Caco-2 (cell line): Measurements from ENCODE around the gene RSPH4A. TPM values are rescaled to one million over a fixed set of nuclear protein-coding genes. Genes with fewer than 3 reads are reported as not detected.

ENCODE experiments used
- BruUV-seq: library from RNA; stranded (reverse); fragments of 400-500 nt; replicated peaks from 2 replicates; lab custom pipeline; 2021; lab: Mats Ljungman, UMichigan
- CTCF ChIA-PET: fragments of 300-600 bp; sonication (Branson Sonifier 250); formaldehyde crosslinking; loops from one replicate; lab custom pipeline; 2022; ENCODE audit warnings: antibody characterized with exemption; lab: Charles Lee
- POLR2A ChIA-PET: fragments of 300-600 bp; sonication (Branson Sonifier 250); formaldehyde crosslinking; loops from one replicate; lab custom pipeline; 2022; ENCODE audit warnings: antibody characterized with exemption; lab: Charles Lee
- DNase-seq, 2 experiments: peaks; one replicate each; pipeline versions ENCODE4 v3.0.0 to v3.0.0-alpha.2; 2020 to 2022
- H3K27me3 ChIP-seq: replicated peaks from 2 replicates; pipeline ENCODE4 v1.6.0; 2011; ENCODE audit warnings: low read length; ENCODE audit not compliant: control insufficient read depth, insufficient read depth
- H3K36me3 ChIP-seq: 2 replicates; pipeline ENCODE4 v1.5.1; 2011; ENCODE audit warnings: low read length; ENCODE audit not compliant: control insufficient read depth, insufficient read depth
- H3K4me1 ChIP-seq: fragments of 250-450 bp; sonication (Bioruptor Pico); 2 replicates; pipeline ENCODE4 v1.5.1; 2020; ENCODE audit warnings: mild to moderate bottlenecking
- H3K4me3 ChIP-seq: 2 replicates; pipeline ENCODE4 v1.5.1; 2011; ENCODE audit warnings: low read depth, mild to moderate bottlenecking, control low read depth, low read length
- H3K9me3 ChIP-seq: fragments of 250-450 bp; sonication (Bioruptor Pico); 2 replicates; pipeline ENCODE4 v1.5.1; 2020; ENCODE audit warnings: mild to moderate bottlenecking, moderate library complexity
- H3K27ac Mint-ChIP-seq: one replicate; pipeline ENCODE4 v1.8.0; 2022; ENCODE audit warnings: mixed read lengths; ENCODE audit not compliant: unreplicated experiment
- H3K27me3 Mint-ChIP-seq: one replicate; pipeline ENCODE4 v1.8.0; 2022; ENCODE audit warnings: mixed read lengths; ENCODE audit not compliant: insufficient read depth, unreplicated experiment
- H3K36me3 Mint-ChIP-seq: one replicate; pipeline ENCODE4 v1.8.0; 2022; ENCODE audit warnings: mild to moderate bottlenecking, mixed read lengths; ENCODE audit not compliant: insufficient read depth, unreplicated experiment
- H3K4me1 Mint-ChIP-seq: one replicate; pipeline ENCODE4 v1.8.0; 2022; ENCODE audit warnings: low read depth, mixed read lengths; ENCODE audit not compliant: unreplicated experiment
- H3K4me3 Mint-ChIP-seq: one replicate; pipeline ENCODE4 v1.8.0; 2022; ENCODE audit warnings: mild to moderate bottlenecking, moderate library complexity, mixed read lengths; ENCODE audit not compliant: unreplicated experiment
- H3K9me3 Mint-ChIP-seq: one replicate; pipeline ENCODE4 v1.8.0; 2022; ENCODE audit warnings: mixed read lengths; ENCODE audit not compliant: unreplicated experiment
- intact Hi-C: fragments of 100-400 bp; cut with micrococcal nuclease; formaldehyde crosslinking; loops from one replicate; pipeline ENCODE4 v1.10.0; 2022; ENCODE audit not compliant: unreplicated experiment
- total RNA-seq: library from RNA; stranded (reverse); gene quantifications from 2 replicates; pipeline ENCODE4 v1.2.3, GENCODE V29; 2022
- TF ChIP-seq, protein P1 (sequence below), 2 experiments: fragments of 200-600 bp in 1 of 2; IDR thresholded peaks; 1 replicate in 1 of 2; 2 replicates in 1 of 2; pipeline versions ENCODE4 v1.5.1 to v1.8.0; 2011 to 2022; ENCODE audit warnings: antibody characterized with exemption in 1 of 2, control low read depth in 1 of 2, inconsistent platforms in 1 of 2, low read depth in 1 of 2, low read length in 1 of 2, mild to moderate bottlenecking in 1 of 2, moderate library complexity in 1 of 2; ENCODE audit not compliant: insufficient read depth in 1 of 2, severe bottlenecking in 1 of 2, unreplicated experiment in 1 of 2

Gene RSPH4A
- total RNA-seq, 1 experiment from 2014 or later = 0.20 TPM

GRCh38 chr6:116605935-116606334 is 10.3 kb upstream of the RSPH4A start:
- intact Hi-C loops = no loop called here
- no peak overlapping the region for H3K27ac Mint-ChIP-seq
- H3K36me3 Mint-ChIP-seq = no peaks in the 10 kb centered on the region
- H3K9me3 ChIP-seq = peaks cover 3% of the 10 kb centered on the region; the same call in 1 of the 2 replicates
- ChIA-PET CTCF (no interaction called here), POLR2A (no interaction called here)
- H3K4me3 Mint-ChIP-seq = no peak overlapping the region
- no peak for DNase-seq
- H3K4me1 Mint-ChIP-seq = no peaks in the 10 kb centered on the region
- no peaks in the 10 kb centered on the region for H3K36me3 ChIP-seq
- H3K9me3 Mint-ChIP-seq = peaks cover 23% of the 10 kb centered on the region
- no TSS peak for BruUV-seq
- peaks cover under 1% of the 10 kb centered on the region for H3K27me3 Mint-ChIP-seq
- H3K27me3 ChIP-seq = no peaks in the 10 kb centered on the region
- TF ChIP-seq, protein P1, sequence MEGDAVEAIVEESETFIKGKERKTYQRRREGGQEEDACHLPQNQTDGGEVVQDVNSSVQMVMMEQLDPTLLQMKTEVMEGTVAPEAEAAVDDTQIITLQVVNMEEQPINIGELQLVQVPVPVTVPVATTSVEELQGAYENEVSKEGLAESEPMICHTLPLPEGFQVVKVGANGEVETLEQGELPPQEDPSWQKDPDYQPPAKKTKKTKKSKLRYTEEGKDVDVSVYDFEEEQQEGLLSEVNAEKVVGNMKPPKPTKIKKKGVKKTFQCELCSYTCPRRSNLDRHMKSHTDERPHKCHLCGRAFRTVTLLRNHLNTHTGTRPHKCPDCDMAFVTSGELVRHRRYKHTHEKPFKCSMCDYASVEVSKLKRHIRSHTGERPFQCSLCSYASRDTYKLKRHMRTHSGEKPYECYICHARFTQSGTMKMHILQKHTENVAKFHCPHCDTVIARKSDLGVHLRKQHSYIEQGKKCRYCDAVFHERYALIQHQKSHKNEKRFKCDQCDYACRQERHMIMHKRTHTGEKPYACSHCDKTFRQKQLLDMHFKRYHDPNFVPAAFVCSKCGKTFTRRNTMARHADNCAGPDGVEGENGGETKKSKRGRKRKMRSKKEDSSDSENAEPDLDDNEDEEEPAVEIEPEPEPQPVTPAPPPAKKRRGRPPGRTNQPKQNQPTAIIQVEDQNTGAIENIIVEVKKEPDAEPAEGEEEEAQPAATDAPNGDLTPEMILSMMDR (IDR thresholded peaks at IDR 0.05; ENCODE audit: insufficient read depth in 1 of 2, low read depth in 1 of 2, low read length in 1 of 2, severe bottlenecking in 1 of 2, unreplicated experiment in 1 of 2) = no peak
- no peaks in the 10 kb centered on the region for H3K4me1 ChIP-seq
- H3K4me3 ChIP-seq = no peak overlapping the region

- ChIA-PET CTCF (no interaction called here), POLR2A (no interaction called here)
- no peaks in the 10 kb centered on the region for H3K4me1 Mint-ChIP-seq
- Histone ChIP-seq H3K4me3 (no peak overlapping the region), H3K9me3 (no peaks in the 10 kb centered on the region), H3K36me3 (no peaks in the 10 kb centered on the region), H3K27me3 (no peaks in the 10 kb centered on the region), H3K4me1 (peaks cover 4% of the 10 kb centered on the region; the same call in 1 of the 2 replicates)
- H3K27ac Mint-ChIP-seq = no peak overlapping the region
- intact Hi-C loops = no loop called here
- TF ChIP-seq, protein P1 (IDR thresholded peaks at IDR 0.05; ENCODE audit: insufficient read depth in 1 of 2, low read depth in 1 of 2, low read length in 1 of 2, severe bottlenecking in 1 of 2, unreplicated experiment in 1 of 2) = no peak
- DNase-seq = no peak
- peaks cover 7% of the 10 kb centered on the region for H3K27me3 Mint-ChIP-seq
- no peak overlapping the region for H3K4me3 Mint-ChIP-seq
- no peaks in the 10 kb centered on the region for H3K9me3 Mint-ChIP-seq
- no TSS peak for BruUV-seq
- H3K36me3 Mint-ChIP-seq = no peaks in the 10 kb centered on the region
These were observed 5.2 kb upstream of the RSPH4A start for GRCh38 chr6:116611056-116611455.

- H3K36me3 Mint-ChIP-seq = no peaks in the 10 kb centered on the region
- intact Hi-C loops = loop anchor here (1.0 kb wide), 1 partner anchor 29 kb away; no protein-coding TSS in a partner anchor
- CTCF ChIA-PET = interaction anchor here (0.6 kb wide), 3 partner anchors 105 to 348 kb away, joined by 3 read pairs; partner anchors contain the start of gene CALHM5
- BruUV-seq = no TSS peak
- POLR2A ChIA-PET = interaction anchor here (0.5 to 0.6 kb wide), 2 partner anchors 45 to 52 kb away, joined by 3 to 5 read pairs; partner anchors contain the start of gene RWDD1
- H3K4me1 Mint-ChIP-seq = peaks cover 7% of the 10 kb centered on the region
- H3K9me3 Mint-ChIP-seq = no peaks in the 10 kb centered on the region
- Histone ChIP-seq H3K27me3 (no peaks in the 10 kb centered on the region), H3K9me3 (no peaks in the 10 kb centered on the region), H3K4me3 (peak overlapping the region; percentile 49), H3K36me3 (no peaks in the 10 kb centered on the region), H3K4me1 (peaks cover 4% of the 10 kb centered on the region; the same call in 1 of the 2 replicates)
- DNase-seq = peak; percentile 39 to 40
- TF ChIP-seq, protein P1 (IDR thresholded peaks at IDR 0.05; ENCODE audit: insufficient read depth in 1 of 2, low read depth in 1 of 2, low read length in 1 of 2, severe bottlenecking in 1 of 2, unreplicated experiment in 1 of 2) = no peak
- peaks cover 3% of the 10 kb centered on the region for H3K27me3 Mint-ChIP-seq
- H3K4me3 Mint-ChIP-seq = peak overlapping the region; percentile 77
- peak overlapping the region; percentile 68 for H3K27ac Mint-ChIP-seq
These were observed 416 bp downstream of the RSPH4A start for GRCh38 chr6:116616737-116617053.
